Osteoblast (primary cell): ENCODE results near the gene CSDE1. TPM values are rescaled to one million over a fixed set of nuclear protein-coding genes. Genes with fewer than 3 reads are reported as not detected.

Source experiments
- DNase-seq: peaks from one replicate; pipeline ENCODE4 v3.0.0; 2011; ENCODE audit warnings: low spot score, mixed read lengths; ENCODE audit not compliant: insufficient read length; ENCODE audit errors: missing footprints
- H2AFZ ChIP-seq: 2 replicates; pipeline ENCODE4 v1.6.0; 2011; ENCODE audit warnings: mild to moderate bottlenecking, low read length
- H3K27ac ChIP-seq: 2 replicates; pipeline ENCODE4 v1.5.1; 2011; ENCODE audit warnings: mild to moderate bottlenecking, low read depth, low read length, moderate library complexity
- H3K27me3 ChIP-seq: 2 replicates; pipeline ENCODE4 v1.6.0; 2012; ENCODE audit warnings: mild to moderate bottlenecking, control low read depth, inconsistent platforms, low read length, moderate library complexity; ENCODE audit not compliant: insufficient read depth
- H3K36me3 ChIP-seq: 2 replicates; pipeline ENCODE4 v1.5.1; 2011; ENCODE audit warnings: mild to moderate bottlenecking, low read length, control low read depth, moderate library complexity; ENCODE audit not compliant: insufficient read depth
- H3K4me1 ChIP-seq: 2 replicates; pipeline ENCODE4 v1.5.1; 2011; ENCODE audit warnings: mild to moderate bottlenecking, low read length, control low read depth, moderate library complexity; ENCODE audit not compliant: insufficient read depth
- H3K4me2 ChIP-seq: 2 replicates; pipeline ENCODE4 v1.6.0; 2011; ENCODE audit warnings: mild to moderate bottlenecking, low read length; ENCODE audit not compliant: insufficient read depth
- H3K4me3 ChIP-seq: fragments of 200-600 bp; sonication (generic); 3 replicates; pipeline ENCODE4 v1.5.1; 2012; ENCODE audit warnings: mild to moderate bottlenecking, low read length, inconsistent platforms; ENCODE audit not compliant: insufficient read depth
- H3K79me2 ChIP-seq: 2 replicates; pipeline ENCODE4 v1.6.0; 2012; ENCODE audit warnings: mild to moderate bottlenecking, low read length, control low read depth, inconsistent platforms; ENCODE audit not compliant: insufficient read depth
- H3K9me3 ChIP-seq: 2 replicates; pipeline ENCODE4 v1.5.1; 2011; ENCODE audit warnings: low read depth, low read length, control low read depth
- H4K20me1 ChIP-seq: 2 replicates; pipeline ENCODE4 v1.6.0; 2012; ENCODE audit warnings: mild to moderate bottlenecking, low read length, control low read depth; ENCODE audit not compliant: insufficient read depth
- total RNA-seq: library from RNA; depleted of rRNA; stranded (reverse); fragments of >200 nt; gene quantifications from 2 replicates; pipeline ENCODE4 v1.2.3, GENCODE V29; 2012
- TF ChIP-seq, protein P1 (sequence below): IDR thresholded peaks from 2 replicates; pipeline ENCODE4 v1.5.1; 2011; ENCODE audit warnings: mild to moderate bottlenecking, low read depth, low read length, moderate library complexity; ENCODE audit errors: extremely low read depth

The CSDE1 gene
- total RNA-seq, 1 donor: 599 TPM

DNA sequence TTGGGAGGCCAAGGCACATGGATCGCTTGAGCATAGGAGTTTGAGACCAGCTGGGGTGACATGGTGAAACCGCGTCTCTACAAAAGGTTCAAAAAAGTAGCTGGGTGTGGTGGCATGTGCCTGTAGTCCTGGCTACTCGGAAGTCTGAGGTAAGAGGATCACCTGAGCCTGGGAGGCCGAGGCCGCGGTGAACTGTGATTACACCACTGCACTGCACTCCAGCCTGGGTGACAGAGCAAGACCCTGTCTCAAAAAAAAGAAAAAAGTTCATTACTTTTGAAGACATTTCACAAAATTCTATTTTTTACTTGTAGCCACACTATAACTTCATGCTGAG lies 85.9 kb downstream of the CSDE1 start:
- H3K9me3 ChIP-seq: no peaks in the 10 kb centered on the region
- H4K20me1 ChIP-seq: no peaks in the 10 kb centered on the region
- no peaks in the 10 kb centered on the region for H3K36me3 ChIP-seq
- no peak overlapping the region for H3K27ac ChIP-seq
- TF ChIP-seq, protein P1, sequence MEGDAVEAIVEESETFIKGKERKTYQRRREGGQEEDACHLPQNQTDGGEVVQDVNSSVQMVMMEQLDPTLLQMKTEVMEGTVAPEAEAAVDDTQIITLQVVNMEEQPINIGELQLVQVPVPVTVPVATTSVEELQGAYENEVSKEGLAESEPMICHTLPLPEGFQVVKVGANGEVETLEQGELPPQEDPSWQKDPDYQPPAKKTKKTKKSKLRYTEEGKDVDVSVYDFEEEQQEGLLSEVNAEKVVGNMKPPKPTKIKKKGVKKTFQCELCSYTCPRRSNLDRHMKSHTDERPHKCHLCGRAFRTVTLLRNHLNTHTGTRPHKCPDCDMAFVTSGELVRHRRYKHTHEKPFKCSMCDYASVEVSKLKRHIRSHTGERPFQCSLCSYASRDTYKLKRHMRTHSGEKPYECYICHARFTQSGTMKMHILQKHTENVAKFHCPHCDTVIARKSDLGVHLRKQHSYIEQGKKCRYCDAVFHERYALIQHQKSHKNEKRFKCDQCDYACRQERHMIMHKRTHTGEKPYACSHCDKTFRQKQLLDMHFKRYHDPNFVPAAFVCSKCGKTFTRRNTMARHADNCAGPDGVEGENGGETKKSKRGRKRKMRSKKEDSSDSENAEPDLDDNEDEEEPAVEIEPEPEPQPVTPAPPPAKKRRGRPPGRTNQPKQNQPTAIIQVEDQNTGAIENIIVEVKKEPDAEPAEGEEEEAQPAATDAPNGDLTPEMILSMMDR: no peak
- DNase-seq: no peak
- H2AFZ ChIP-seq: no peak overlapping the region
- peaks cover 7% of the 10 kb centered on the region for H3K79me2 ChIP-seq
- H3K4me3 ChIP-seq: no peak overlapping the region
- H3K4me1 ChIP-seq: peaks cover 7% of the 10 kb centered on the region
- H3K27me3 ChIP-seq: peaks cover 11% of the 10 kb centered on the region
- no peak overlapping the region for H3K4me2 ChIP-seq

DNA sequence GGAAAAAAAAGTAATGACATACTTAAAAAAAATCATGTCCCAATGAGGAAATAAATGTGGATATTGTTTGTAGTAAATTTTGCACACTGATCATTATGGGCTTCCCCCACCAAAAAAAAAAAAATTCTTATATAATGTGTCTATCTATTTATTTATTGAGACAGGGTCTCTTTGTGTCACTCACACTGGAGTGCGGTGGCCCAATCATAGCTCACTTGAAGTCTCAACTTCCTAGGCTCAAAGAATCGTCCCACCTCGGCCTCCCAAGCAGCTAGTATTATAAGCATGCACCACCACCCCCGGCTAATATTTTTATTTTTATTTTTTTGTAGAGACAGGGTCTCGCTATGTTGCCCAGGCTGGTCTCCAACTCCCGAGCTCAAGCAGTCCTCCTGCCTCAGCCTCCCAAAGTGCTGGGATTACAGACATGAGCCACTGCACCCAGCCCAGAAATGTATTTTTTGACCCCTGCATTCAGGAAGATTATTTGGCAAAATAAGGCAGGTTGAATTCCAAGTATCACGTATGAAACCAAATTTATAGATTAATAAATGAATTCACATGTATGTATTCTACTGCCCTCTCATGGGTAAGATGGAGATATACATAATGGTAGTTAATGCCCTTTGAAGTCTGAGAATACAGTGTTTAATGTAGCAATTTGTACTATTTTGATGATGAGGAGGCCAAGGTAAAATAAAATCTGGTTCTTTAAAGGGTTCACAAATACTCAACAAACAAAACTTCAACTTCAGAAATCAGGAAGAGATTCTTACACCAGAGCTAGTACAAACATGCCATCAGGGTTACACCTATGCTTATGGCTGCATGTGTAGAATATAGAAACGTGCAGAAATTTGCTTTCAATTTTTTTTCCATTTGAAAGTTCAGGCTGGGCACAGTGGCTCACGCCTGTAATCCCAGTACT lies 86.5 kb downstream of the CSDE1 start:
- peak; percentile 74 for DNase-seq
- H3K9me3 ChIP-seq: no peaks in the 10 kb centered on the region
- H2AFZ ChIP-seq: no peak overlapping the region
- peaks cover 7% of the 10 kb centered on the region for H3K4me1 ChIP-seq
- peaks cover 10% of the 10 kb centered on the region for H3K79me2 ChIP-seq
- peaks cover 11% of the 10 kb centered on the region for H3K27me3 ChIP-seq
- H3K27ac ChIP-seq: no peak overlapping the region
- no peak overlapping the region for H3K4me3 ChIP-seq
- H3K36me3 ChIP-seq: no peaks in the 10 kb centered on the region
- TF ChIP-seq, protein P1: peak; percentile 43
- H4K20me1 ChIP-seq: no peaks in the 10 kb centered on the region
- peak overlapping the region; percentile 98 for H3K4me2 ChIP-seq

DNA sequence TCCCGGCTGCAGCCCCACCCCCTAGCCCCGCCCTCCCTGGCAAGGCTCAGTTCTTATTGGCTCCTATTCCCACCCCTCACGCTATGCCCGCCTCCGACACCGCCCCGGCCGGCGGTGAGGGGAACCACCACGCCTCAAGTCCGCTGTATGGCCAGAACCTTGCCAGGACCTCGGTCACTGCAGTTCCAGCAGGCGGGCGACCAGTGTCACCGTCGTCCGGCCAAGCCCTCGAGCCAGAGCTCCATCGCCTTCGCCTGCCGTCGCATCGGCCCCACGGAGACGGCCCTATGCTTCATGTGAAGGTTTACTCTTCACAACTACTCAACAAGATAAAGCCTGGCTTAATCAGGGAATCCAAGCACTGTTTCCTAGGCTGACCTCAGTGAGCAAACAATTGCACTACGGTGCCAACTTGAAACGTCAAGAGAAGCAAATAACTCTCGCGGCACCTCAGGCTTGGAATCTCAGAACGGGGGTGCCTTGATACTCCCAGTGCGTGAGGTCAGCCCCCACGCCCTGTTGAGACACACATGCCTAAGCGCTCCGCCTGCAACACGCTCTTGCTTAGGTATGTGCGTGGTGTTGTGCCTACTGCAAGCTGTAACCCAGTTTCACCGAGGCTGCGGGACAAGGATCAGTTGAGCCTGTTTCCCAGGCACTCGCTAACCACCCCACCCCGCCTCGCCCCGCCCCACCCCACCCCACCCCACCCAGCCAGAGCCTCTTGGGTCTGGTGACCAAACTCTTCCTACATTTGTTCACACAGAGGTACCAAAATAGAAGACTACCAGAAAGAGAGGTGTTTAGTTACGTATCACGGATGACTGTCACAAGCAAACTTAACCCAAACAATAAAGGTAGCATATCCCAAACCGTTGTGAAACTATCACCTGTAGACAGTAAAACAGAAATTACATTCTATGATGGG lies 87.4 kb downstream of the CSDE1 start:
- peak overlapping the region; percentile 98 for H3K4me2 ChIP-seq
- H3K79me2 ChIP-seq: peaks cover 10% of the 10 kb centered on the region
- TF ChIP-seq, protein P1: no peak
- H3K36me3 ChIP-seq: no peaks in the 10 kb centered on the region
- peak overlapping the region; percentile 94 for H3K27ac ChIP-seq
- peak; percentile 97 for DNase-seq
- H3K4me3 ChIP-seq: peak overlapping the region; percentile 92
- H3K4me1 ChIP-seq: peaks cover 7% of the 10 kb centered on the region
- H2AFZ ChIP-seq: peak overlapping the region; percentile 99
- peaks cover 6% of the 10 kb centered on the region for H3K27me3 ChIP-seq
- no peaks in the 10 kb centered on the region for H4K20me1 ChIP-seq
- H3K9me3 ChIP-seq: no peaks in the 10 kb centered on the region
